Thyroid gland (tissue), 4 donors: ENCODE results near the gene C1GALT1C1.

Experiments
- POLR2A ChIP-seq, 2 donors: fragments of 450-650 bp; IDR thresholded peaks; one replicate each; pipeline ENCODE4 v1.6.1; 2017; ENCODE audit warnings: antibody characterized with exemption in 2 of 2, mild to moderate bottlenecking in 2 of 2, moderate library complexity in 1 of 2
- TF ChIP-seq, protein P1 (sequence below), 6 experiments: fragments of 200-600 bp in 3 of 6; fragments of 450-650 bp in 3 of 6; sonication (generic) in 3 of 6; IDR thresholded peaks; one replicate each; pipeline ENCODE4 v1.5.1; 2016 to 2019; ENCODE audit warnings: antibody characterized with exemption in 6 of 6, mild to moderate bottlenecking in 2 of 6, inconsistent platforms in 1 of 6, moderate library complexity in 1 of 6

DNA sequence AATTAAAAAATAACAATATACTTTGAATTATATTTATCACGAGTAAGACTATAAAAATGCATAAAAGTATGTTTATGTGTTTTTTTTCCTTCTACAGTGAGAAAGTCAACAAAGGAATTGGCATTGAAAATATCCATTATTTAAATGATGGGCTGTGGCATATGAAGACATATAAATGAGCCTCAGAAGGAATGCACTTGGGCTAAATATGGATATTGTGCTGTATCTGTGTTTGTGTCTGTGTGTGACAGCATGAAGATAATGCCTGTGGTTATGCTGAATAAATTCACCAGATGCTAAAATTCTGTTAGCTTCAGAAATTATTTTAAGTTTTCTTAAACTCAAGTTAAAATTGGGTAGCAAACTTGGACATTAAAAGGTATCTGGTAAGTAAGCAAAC lies 17.8 kb downstream of the C1GALT1C1 start:
- TF ChIP-seq, protein P1, sequence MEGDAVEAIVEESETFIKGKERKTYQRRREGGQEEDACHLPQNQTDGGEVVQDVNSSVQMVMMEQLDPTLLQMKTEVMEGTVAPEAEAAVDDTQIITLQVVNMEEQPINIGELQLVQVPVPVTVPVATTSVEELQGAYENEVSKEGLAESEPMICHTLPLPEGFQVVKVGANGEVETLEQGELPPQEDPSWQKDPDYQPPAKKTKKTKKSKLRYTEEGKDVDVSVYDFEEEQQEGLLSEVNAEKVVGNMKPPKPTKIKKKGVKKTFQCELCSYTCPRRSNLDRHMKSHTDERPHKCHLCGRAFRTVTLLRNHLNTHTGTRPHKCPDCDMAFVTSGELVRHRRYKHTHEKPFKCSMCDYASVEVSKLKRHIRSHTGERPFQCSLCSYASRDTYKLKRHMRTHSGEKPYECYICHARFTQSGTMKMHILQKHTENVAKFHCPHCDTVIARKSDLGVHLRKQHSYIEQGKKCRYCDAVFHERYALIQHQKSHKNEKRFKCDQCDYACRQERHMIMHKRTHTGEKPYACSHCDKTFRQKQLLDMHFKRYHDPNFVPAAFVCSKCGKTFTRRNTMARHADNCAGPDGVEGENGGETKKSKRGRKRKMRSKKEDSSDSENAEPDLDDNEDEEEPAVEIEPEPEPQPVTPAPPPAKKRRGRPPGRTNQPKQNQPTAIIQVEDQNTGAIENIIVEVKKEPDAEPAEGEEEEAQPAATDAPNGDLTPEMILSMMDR (IDR thresholded peaks at IDR 0.05): no peak
- no peak for TF ChIP-seq POLR2A (IDR thresholded peaks at IDR 0.05)
